ENCODE data around the gene LIPE.
"Not testable (repeated sequence)": the region's sequence is repeated elsewhere in the genome, so short reads cannot be mapped to it uniquely, and the experiment has no call there.

LIPE gene

GRCh38 chr19:42467183-42467760, 40.1 kb upstream of the LIPE start:
- H3K27ac ChIP-seq, result no peak overlapping the region

DNA sequence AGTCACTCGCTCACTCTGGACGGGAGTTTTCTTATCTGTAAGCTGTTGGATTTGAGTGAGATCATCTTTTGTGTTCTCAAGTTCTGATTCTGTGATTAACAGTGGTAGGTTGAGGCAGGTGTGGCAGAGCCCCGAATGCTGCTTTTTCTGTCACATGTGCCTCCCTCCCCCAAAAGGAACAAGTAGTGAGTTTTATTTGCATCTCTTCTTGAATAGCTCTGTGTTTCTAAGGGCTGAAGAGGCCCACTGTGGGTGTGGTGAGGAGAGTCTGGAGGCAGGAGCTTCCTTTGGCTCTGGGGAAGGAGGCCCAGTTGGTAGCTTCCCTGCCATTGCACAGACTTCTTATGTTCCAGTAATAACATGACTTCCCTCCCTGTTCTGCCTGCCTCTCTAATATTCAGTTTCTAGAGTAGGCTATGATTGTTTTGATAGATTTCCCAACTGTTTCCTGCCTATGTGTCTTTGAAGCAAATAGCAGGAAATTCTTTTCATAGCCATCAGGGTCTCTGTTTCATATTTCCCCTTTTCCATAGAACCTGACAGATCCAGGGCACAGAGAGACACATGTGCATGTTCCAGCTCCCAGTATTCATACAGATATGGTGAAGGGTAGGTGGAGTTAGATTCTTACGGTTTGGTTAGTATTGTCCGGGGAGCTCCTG, 39.5 kb upstream of the LIPE start:
- no peak overlapping the region for H3K4me3 ChIP-seq

More at GRCh38 chr19:42467183-42467760, 40.1 kb upstream of the LIPE start:
- no peak overlapping the region for H3K9ac ChIP-seq (ENCODE audit: insufficient read length)
- TF ChIP-seq FOXP2 (optimal IDR thresholded peaks at IDR 0.05; ENCODE audit: control extremely low read depth, extremely low read length, insufficient read depth) (no peak), EZH2 (IDR thresholded peaks at IDR 0.05) (no peak), POLR2AphosphoS5 (IDR thresholded peaks at IDR 0.05; ENCODE audit: borderline replicate concordance, low read depth, low read length) (no peak)
- no peaks in the 10 kb centered on the region for H3K9me3 ChIP-seq (ENCODE audit: low read depth, low read length)
- DNase-seq (ENCODE audit: low read depth, low spot score), result no peak
- no peak overlapping the region for H3K4me3 ChIP-seq
- no peaks in the 10 kb centered on the region for H3K36me3 ChIP-seq (ENCODE audit: insufficient read depth, low read length)

GRCh38 chr19:42465827-42466280, 38.7 kb upstream of the LIPE start:
- Histone ChIP-seq H3K9ac (ENCODE audit: insufficient read length) (no peak overlapping the region), H3K4me3 (no peak overlapping the region), H3K27ac (no peak overlapping the region)

More for the DNA sequence above, 39.5 kb upstream of the LIPE start:
- Histone ChIP-seq H3K27ac (no peak overlapping the region), H3K9me3 (ENCODE audit: low read depth, low read length) (no peaks in the 10 kb centered on the region), H3K9ac (ENCODE audit: insufficient read length) (no peak overlapping the region), H3K36me3 (ENCODE audit: insufficient read depth, low read length) (no peaks in the 10 kb centered on the region)
- no peak for DNase-seq (ENCODE audit: low read depth, low spot score)
- TF ChIP-seq EZH2 (IDR thresholded peaks at IDR 0.05) (no peak), FOXP2 (optimal IDR thresholded peaks at IDR 0.05; ENCODE audit: control extremely low read depth, extremely low read length, insufficient read depth) (no peak), POLR2AphosphoS5 (IDR thresholded peaks at IDR 0.05; ENCODE audit: borderline replicate concordance, low read depth, low read length) (no peak)

DNA sequence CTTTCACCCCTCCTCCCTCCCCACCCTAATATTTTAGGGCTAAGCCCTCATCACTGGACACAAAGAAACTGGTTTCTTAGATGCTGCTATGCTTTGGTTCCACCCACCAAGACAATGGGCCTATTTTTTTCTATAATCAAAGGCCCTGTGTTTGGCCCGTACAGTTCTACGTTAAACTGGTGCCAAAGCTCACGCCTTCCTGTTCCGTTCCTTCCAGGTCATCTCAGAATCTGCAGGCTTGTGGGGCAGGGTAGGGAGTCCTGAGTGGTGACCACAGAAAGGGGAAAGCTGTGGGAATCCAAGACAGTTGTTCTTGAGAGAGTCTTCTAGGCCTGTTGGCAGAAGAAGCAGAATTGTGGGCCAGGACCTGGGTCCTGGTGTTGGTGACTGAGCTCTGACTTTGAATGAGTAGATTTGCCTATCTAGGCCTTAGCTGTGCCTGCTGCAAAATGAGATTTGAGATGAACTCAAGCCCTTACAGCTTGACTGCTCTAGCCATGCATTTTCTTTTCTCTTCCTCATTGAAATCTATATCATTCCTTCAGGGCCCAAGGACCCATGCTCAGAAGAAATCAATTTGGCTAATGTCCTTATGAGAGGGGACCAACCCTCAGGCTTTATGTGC, 34.6 kb upstream of the LIPE start:
- Histone ChIP-seq H3K36me3 (ENCODE audit: insufficient read depth, low read length) (no peaks in the 10 kb centered on the region), H3K9me3 (ENCODE audit: low read depth, low read length) (no peaks in the 10 kb centered on the region), H3K27ac (no peak overlapping the region), H3K4me3 (no peak overlapping the region), H3K9ac (ENCODE audit: insufficient read length) (no peak overlapping the region)
- no peak for TF ChIP-seq EZH2 (IDR thresholded peaks at IDR 0.05)
- TF ChIP-seq POLR2AphosphoS5 (IDR thresholded peaks at IDR 0.05; ENCODE audit: borderline replicate concordance, low read depth, low read length), result no peak
- no peak for TF ChIP-seq FOXP2 (optimal IDR thresholded peaks at IDR 0.05; ENCODE audit: control extremely low read depth, extremely low read length, insufficient read depth)
- no peak for DNase-seq (ENCODE audit: low read depth, low spot score)

More at GRCh38 chr19:42465827-42466280, 38.7 kb upstream of the LIPE start:
- H3K9me3 ChIP-seq (ENCODE audit: low read depth, low read length), result no peaks in the 10 kb centered on the region
- no peak for DNase-seq (ENCODE audit: low read depth, low spot score)
- H3K36me3 ChIP-seq (ENCODE audit: insufficient read depth, low read length), result no peaks in the 10 kb centered on the region
- TF ChIP-seq EZH2 (IDR thresholded peaks at IDR 0.05), result no peak
- TF ChIP-seq POLR2AphosphoS5 (IDR thresholded peaks at IDR 0.05; ENCODE audit: borderline replicate concordance, low read depth, low read length), result no peak
- TF ChIP-seq FOXP2 (optimal IDR thresholded peaks at IDR 0.05; ENCODE audit: control extremely low read depth, extremely low read length, insufficient read depth), result no peak

DNA sequence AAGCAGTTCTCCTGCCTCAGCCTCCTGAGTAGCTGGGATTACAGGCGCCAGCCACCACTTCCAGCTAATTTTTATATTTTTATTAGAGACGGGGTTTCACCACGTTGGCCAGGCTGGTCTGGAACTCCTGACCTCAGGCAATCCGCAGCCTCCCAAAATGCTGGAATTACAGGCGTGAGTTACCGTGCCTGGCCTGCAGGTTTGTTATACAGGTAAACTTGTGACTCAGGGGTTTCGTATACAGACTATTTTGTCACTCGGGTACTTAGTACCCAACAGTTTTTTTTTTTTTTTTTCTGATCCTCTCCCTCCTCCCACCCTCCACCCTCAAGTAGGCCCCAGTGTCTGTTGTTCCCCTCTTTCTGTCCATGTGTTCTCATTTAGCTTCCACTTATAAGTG, 34.0 kb upstream of the LIPE start:
- not testable (repeated sequence) for H3K4me3 ChIP-seq; DNase-seq (ENCODE audit: low read depth, low spot score); H3K27ac ChIP-seq; H3K9me3 ChIP-seq (ENCODE audit: low read depth, low read length); H3K9ac ChIP-seq (ENCODE audit: insufficient read length); H3K36me3 ChIP-seq (ENCODE audit: insufficient read depth, low read length)

- H3K27ac ChIP-seq, result no peak overlapping the region
- no peak overlapping the region for H3K9ac ChIP-seq (ENCODE audit: insufficient read length)
- no peak for TF ChIP-seq FOXP2 (optimal IDR thresholded peaks at IDR 0.05; ENCODE audit: control extremely low read depth, extremely low read length, insufficient read depth)
- TF ChIP-seq POLR2AphosphoS5 (IDR thresholded peaks at IDR 0.05; ENCODE audit: borderline replicate concordance, low read depth, low read length), result no peak
- TF ChIP-seq EZH2 (IDR thresholded peaks at IDR 0.05), result no peak
- no peak for DNase-seq (ENCODE audit: low read depth, low spot score)
- H3K9me3 ChIP-seq (ENCODE audit: low read depth, low read length), result no peaks in the 10 kb centered on the region
- H3K4me3 ChIP-seq, result no peak overlapping the region
- H3K36me3 ChIP-seq (ENCODE audit: insufficient read depth, low read length), result no peaks in the 10 kb centered on the region
Observed at GRCh38 chr19:42459926-42460325, 32.7 kb upstream of the LIPE start.

DNA sequence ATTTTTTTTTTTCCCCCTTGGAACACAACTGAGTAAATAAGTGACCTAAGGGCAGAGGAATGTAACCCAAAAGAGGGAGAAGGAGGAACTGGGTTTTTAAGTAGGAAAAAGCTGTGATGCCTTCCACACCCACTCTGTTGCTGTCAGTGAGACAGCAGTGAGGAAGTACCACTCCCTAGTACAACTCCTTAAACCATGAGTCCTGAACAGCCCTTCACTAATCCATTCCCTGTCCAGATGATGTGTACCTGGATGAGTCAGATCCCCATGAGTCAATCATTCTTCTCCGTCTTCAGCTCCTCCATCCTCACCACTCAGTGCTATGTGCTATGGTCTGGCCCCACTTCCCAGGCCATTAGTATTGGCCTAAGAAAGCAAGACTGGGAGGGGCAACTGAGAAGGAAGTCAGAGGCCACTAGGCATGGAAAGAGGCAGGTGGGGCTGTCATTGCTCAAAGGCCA, 28.5 kb upstream of the LIPE start:
- no peak for TF ChIP-seq FOXP2 (optimal IDR thresholded peaks at IDR 0.05; ENCODE audit: control extremely low read depth, extremely low read length, insufficient read depth)
- no peak for TF ChIP-seq EZH2 (IDR thresholded peaks at IDR 0.05)
- TF ChIP-seq POLR2AphosphoS5 (IDR thresholded peaks at IDR 0.05; ENCODE audit: borderline replicate concordance, low read depth, low read length), result no peak
- H3K9me3 ChIP-seq (ENCODE audit: low read depth, low read length), result no peaks in the 10 kb centered on the region
- no peaks in the 10 kb centered on the region for H3K36me3 ChIP-seq (ENCODE audit: insufficient read depth, low read length)
- H3K4me3 ChIP-seq, result no peak overlapping the region
- no peak for DNase-seq (ENCODE audit: low read depth, low spot score)
- H3K9ac ChIP-seq (ENCODE audit: insufficient read length), result no peak overlapping the region
- H3K27ac ChIP-seq, result no peak overlapping the region

DNA sequence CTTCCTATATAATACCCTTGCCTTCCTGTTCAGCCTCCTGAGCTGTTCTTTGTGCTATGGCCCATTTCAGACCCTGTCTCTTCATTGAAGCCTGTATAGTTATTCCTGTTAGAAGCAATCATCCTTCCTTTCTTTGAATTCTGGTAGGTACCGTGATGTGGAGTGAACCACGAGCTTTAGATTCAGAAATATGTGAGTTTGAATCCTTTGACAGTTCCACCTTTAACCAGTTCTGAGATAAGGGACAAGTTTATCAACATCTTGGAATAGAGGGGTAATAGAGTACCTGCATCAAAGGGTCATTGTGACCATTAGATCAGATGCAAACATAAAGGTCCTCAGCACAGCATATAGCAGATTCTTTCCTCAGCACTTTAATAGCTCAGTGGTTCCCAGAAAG, 27.9 kb upstream of the LIPE start:
- no peaks in the 10 kb centered on the region for H3K9me3 ChIP-seq (ENCODE audit: low read depth, low read length)
- H3K27ac ChIP-seq, result no peak overlapping the region
- H3K9ac ChIP-seq (ENCODE audit: insufficient read length), result no peak overlapping the region
- TF ChIP-seq EZH2 (IDR thresholded peaks at IDR 0.05), result no peak
- TF ChIP-seq POLR2AphosphoS5 (IDR thresholded peaks at IDR 0.05; ENCODE audit: borderline replicate concordance, low read depth, low read length), result no peak
- no peak for TF ChIP-seq FOXP2 (optimal IDR thresholded peaks at IDR 0.05; ENCODE audit: control extremely low read depth, extremely low read length, insufficient read depth)
- H3K36me3 ChIP-seq (ENCODE audit: insufficient read depth, low read length), result no peaks in the 10 kb centered on the region
- no peak for DNase-seq (ENCODE audit: low read depth, low spot score)
- no peak overlapping the region for H3K4me3 ChIP-seq
